Measurements from ENCODE around the gene RREB1. TPM values are rescaled to one million over a fixed set of nuclear protein-coding genes. Genes with fewer than 3 reads are reported as not detected.

RREB1 gene
- polyA plus RNA-seq, 1 donor from 2014 or later = not detected

DNA sequence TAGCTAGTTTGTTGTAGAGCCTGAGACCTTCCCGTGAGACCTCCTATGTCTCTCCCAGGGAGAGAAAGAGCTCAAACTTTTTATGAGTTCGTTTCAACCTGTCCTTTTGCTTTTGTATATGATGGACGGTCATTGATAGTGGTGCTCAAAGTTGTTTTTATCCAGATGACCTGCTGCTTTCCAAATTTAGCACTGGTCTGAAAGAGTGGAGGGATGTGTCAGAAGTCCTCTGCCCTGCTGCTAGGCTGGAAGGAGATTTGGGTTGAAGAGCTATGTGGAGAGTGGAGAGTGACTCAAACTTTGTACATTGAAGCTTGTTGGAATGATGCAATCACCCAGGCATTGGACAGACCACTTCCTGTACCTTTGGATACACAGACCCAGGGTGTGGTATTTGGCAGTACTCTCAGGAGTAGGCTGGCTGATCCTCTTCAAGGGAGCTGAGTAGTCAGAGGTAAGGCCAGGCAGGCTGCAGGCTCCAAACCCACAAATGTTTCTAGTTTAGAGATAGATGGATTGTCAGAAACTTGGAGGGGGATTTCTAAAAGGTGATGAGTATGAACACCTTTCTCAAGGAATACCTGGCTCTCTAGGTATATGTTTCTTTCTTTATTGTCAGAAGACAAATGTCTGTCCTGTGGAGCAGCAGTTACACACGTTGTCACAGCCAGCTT lies 49.4 kb upstream of the RREB1 start:
- H2AFZ ChIP-seq (ENCODE audit: low read depth, low read length) = no peak overlapping the region
- no peak overlapping the region for H3K4me2 ChIP-seq (ENCODE audit: low read length)
- H3F3A ChIP-seq (ENCODE audit: insufficient read depth, low read length, poor library complexity, severe bottlenecking) = no peaks in the 10 kb centered on the region
- no peak overlapping the region for H3K9ac ChIP-seq (ENCODE audit: low read length)
- no peaks in the 10 kb centered on the region for H3K9me2 ChIP-seq (ENCODE audit: insufficient read depth, low read length)
- H3K9me3 ChIP-seq (ENCODE audit: low read length) = no peaks in the 10 kb centered on the region
- H3K4me3 ChIP-seq (ENCODE audit: low read length) = no peak overlapping the region
- H3K27me3 ChIP-seq (ENCODE audit: insufficient read depth, low read depth, low read length) = peaks cover 2% of the 10 kb centered on the region
- TF ChIP-seq, protein P1, sequence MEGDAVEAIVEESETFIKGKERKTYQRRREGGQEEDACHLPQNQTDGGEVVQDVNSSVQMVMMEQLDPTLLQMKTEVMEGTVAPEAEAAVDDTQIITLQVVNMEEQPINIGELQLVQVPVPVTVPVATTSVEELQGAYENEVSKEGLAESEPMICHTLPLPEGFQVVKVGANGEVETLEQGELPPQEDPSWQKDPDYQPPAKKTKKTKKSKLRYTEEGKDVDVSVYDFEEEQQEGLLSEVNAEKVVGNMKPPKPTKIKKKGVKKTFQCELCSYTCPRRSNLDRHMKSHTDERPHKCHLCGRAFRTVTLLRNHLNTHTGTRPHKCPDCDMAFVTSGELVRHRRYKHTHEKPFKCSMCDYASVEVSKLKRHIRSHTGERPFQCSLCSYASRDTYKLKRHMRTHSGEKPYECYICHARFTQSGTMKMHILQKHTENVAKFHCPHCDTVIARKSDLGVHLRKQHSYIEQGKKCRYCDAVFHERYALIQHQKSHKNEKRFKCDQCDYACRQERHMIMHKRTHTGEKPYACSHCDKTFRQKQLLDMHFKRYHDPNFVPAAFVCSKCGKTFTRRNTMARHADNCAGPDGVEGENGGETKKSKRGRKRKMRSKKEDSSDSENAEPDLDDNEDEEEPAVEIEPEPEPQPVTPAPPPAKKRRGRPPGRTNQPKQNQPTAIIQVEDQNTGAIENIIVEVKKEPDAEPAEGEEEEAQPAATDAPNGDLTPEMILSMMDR (IDR thresholded peaks at IDR 0.05; ENCODE audit: poor library complexity, severe bottlenecking) = no peak
- TF ChIP-seq TAF1 (IDR thresholded peaks at IDR 0.05; ENCODE audit: low read depth) = no peak
- no peak for TF ChIP-seq SMC3 (conservative IDR thresholded peaks at IDR 0.05; ENCODE audit: poor library complexity)
- TF ChIP-seq, protein P2, sequence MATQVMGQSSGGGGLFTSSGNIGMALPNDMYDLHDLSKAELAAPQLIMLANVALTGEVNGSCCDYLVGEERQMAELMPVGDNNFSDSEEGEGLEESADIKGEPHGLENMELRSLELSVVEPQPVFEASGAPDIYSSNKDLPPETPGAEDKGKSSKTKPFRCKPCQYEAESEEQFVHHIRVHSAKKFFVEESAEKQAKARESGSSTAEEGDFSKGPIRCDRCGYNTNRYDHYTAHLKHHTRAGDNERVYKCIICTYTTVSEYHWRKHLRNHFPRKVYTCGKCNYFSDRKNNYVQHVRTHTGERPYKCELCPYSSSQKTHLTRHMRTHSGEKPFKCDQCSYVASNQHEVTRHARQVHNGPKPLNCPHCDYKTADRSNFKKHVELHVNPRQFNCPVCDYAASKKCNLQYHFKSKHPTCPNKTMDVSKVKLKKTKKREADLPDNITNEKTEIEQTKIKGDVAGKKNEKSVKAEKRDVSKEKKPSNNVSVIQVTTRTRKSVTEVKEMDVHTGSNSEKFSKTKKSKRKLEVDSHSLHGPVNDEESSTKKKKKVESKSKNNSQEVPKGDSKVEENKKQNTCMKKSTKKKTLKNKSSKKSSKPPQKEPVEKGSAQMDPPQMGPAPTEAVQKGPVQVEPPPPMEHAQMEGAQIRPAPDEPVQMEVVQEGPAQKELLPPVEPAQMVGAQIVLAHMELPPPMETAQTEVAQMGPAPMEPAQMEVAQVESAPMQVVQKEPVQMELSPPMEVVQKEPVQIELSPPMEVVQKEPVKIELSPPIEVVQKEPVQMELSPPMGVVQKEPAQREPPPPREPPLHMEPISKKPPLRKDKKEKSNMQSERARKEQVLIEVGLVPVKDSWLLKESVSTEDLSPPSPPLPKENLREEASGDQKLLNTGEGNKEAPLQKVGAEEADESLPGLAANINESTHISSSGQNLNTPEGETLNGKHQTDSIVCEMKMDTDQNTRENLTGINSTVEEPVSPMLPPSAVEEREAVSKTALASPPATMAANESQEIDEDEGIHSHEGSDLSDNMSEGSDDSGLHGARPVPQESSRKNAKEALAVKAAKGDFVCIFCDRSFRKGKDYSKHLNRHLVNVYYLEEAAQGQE (IDR thresholded peaks at IDR 0.05; ENCODE audit: borderline replicate concordance) = no peak
- no peak for TF ChIP-seq POLR2AphosphoS5 (IDR thresholded peaks at IDR 0.05)
- no peak for TF ChIP-seq RAD21 (conservative IDR thresholded peaks at IDR 0.05)
- TF ChIP-seq EZH2 (IDR thresholded peaks at IDR 0.05; ENCODE audit: borderline replicate concordance, insufficient read depth, low read length, poor library complexity, severe bottlenecking) = no peak
- no peak for TF ChIP-seq EP300 (conservative IDR thresholded peaks at IDR 0.05; ENCODE audit: poor library complexity, severe bottlenecking)
- TF ChIP-seq MXI1 (conservative IDR thresholded peaks at IDR 0.05; ENCODE audit: poor library complexity, severe bottlenecking) = no peak
- no peak overlapping the region for H3K27ac ChIP-seq (ENCODE audit: low read length)
- H3K36me3 ChIP-seq (ENCODE audit: insufficient read depth, low read length) = no peaks in the 10 kb centered on the region
- H3K79me2 ChIP-seq (replicated peaks; ENCODE audit: insufficient read depth, low read length) = no peaks in the 10 kb centered on the region
- H4K20me1 ChIP-seq (ENCODE audit: insufficient read depth) = no peaks in the 10 kb centered on the region

DNA sequence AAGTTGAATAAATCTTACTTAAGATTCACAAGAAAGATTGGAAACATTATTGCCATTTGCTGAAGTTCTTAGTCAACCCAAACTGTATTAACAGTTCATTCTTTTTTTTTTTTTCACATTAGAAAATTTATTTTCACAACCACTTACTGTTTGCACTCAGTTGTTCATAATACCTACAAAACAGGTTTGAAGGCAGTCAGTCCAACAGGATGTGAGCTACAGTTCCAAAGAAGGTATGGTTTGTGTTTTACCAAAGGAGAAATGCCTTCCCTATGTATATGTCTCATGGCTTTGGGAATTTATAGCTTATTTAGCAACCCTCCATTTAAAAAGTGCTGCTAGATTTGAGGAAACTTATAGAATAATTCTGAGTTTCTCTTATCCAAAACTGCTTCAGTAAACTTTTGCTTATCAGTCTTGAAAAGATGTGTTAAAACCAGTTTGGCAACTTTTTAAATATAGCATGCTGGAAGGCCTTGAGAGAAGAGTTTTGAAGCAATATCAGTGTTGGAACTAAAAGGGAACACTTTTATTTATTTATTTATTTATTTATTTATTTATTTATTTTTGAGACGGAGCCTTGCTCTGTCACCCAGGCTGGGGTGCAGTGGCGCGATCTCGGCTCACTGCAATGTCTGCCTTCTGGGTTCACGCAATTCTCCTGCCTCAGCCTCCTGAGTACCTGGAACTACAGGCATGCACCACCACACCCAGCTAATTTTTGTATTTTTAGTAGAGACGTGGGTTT lies 46.8 kb upstream of the RREB1 start:
- no peak overlapping the region for H3K4me3 ChIP-seq (ENCODE audit: low read length)
- H3K4me2 ChIP-seq (ENCODE audit: low read length) = no peak overlapping the region
- no peaks in the 10 kb centered on the region for H3K9me2 ChIP-seq (ENCODE audit: insufficient read depth, low read length)
- H4K20me1 ChIP-seq (ENCODE audit: insufficient read depth) = no peaks in the 10 kb centered on the region
- no peaks in the 10 kb centered on the region for H3F3A ChIP-seq (ENCODE audit: insufficient read depth, low read length, poor library complexity, severe bottlenecking)
- H3K27ac ChIP-seq (ENCODE audit: low read length) = no peak overlapping the region
- H2AFZ ChIP-seq (ENCODE audit: low read depth, low read length) = no peak overlapping the region
- H3K36me3 ChIP-seq (ENCODE audit: insufficient read depth, low read length) = no peaks in the 10 kb centered on the region
- no peak for TF ChIP-seq EZH2 (IDR thresholded peaks at IDR 0.05; ENCODE audit: borderline replicate concordance, insufficient read depth, low read length, poor library complexity, severe bottlenecking)
- TF ChIP-seq TAF1 (IDR thresholded peaks at IDR 0.05; ENCODE audit: low read depth) = no peak
- H3K9me3 ChIP-seq (ENCODE audit: low read length) = no peaks in the 10 kb centered on the region
- H3K9ac ChIP-seq (ENCODE audit: low read length) = no peak overlapping the region
- no peaks in the 10 kb centered on the region for H3K27me3 ChIP-seq (ENCODE audit: insufficient read depth, low read depth, low read length)
- no peaks in the 10 kb centered on the region for H3K79me2 ChIP-seq (replicated peaks; ENCODE audit: insufficient read depth, low read length)
